Endodermal cell (in vitro differentiated cells): ENCODE results near the gene CUEDC2. TPM values are rescaled to one million over a fixed set of nuclear protein-coding genes. Genes with fewer than 3 reads are reported as not detected.

Experiments
- DNase-seq: peaks from one replicate; pipeline ENCODE4 v3.0.0-alpha.2; 2017
- H3K27ac ChIP-seq: 2 replicates; pipeline ENCODE4 v1.5.1; 2013; ENCODE audit warnings: mild to moderate bottlenecking, low read depth, low read length, moderate library complexity
- H3K27me3 ChIP-seq: 2 replicates; pipeline ENCODE4 v1.6.1; 2013; ENCODE audit warnings: mild to moderate bottlenecking, low read length, moderate library complexity; ENCODE audit not compliant: insufficient read depth, control insufficient read depth, poor library complexity, severe bottlenecking
- H3K36me3 ChIP-seq: 2 replicates; pipeline ENCODE4 v1.7.0; 2013; ENCODE audit warnings: mild to moderate bottlenecking, low read length, moderate library complexity; ENCODE audit not compliant: control insufficient read depth, insufficient read depth
- H3K4me1 ChIP-seq: one replicate; pipeline ENCODE4 v1.7.0; 2013; ENCODE audit warnings: low read length; ENCODE audit not compliant: control insufficient read depth, insufficient read depth
- H3K4me3 ChIP-seq: 2 replicates; pipeline ENCODE4 v1.5.1; 2013; ENCODE audit warnings: mild to moderate bottlenecking, low read length, moderate library complexity
- H3K9ac ChIP-seq: 2 replicates; pipeline ENCODE4 v1.6.1; 2013; ENCODE audit warnings: mild to moderate bottlenecking, low read length, moderate library complexity; ENCODE audit not compliant: poor library complexity, severe bottlenecking; ENCODE audit errors: extremely low read depth
- H3K9me3 ChIP-seq: 2 replicates; pipeline ENCODE4 v1.6.1; 2013; ENCODE audit warnings: mild to moderate bottlenecking, low read length, moderate library complexity; ENCODE audit not compliant: control insufficient read depth
- H3K27ac Mint-ChIP-seq: 2 replicates; pipeline ENCODE4 v1.8.0; 2020; ENCODE audit warnings: mixed read lengths
- H3K27me3 Mint-ChIP-seq: 2 replicates; pipeline ENCODE4 v1.8.0; 2021; ENCODE audit warnings: mild to moderate bottlenecking, mixed read lengths; ENCODE audit not compliant: insufficient read depth
- H3K36me3 Mint-ChIP-seq: 2 replicates; pipeline ENCODE4 v1.8.0; 2020; ENCODE audit warnings: low read depth, mixed read lengths
- H3K4me1 Mint-ChIP-seq: 2 replicates; pipeline ENCODE4 v1.8.0; 2020; ENCODE audit warnings: mixed read lengths
- H3K4me3 Mint-ChIP-seq: 2 replicates; pipeline ENCODE4 v1.8.0; 2020; ENCODE audit warnings: mild to moderate bottlenecking, moderate library complexity, mixed read lengths
- H3K9me3 Mint-ChIP-seq: 2 replicates; pipeline ENCODE4 v1.8.0; 2020; ENCODE audit warnings: mild to moderate bottlenecking, mixed read lengths
- whole genome bisulfite sequencing, 2 experiments: methylation state at CpG; one replicate each; pipeline versions ENCODE4 v1.1.5 to v1.1.7; 2013; ENCODE audit warnings: missing lambda C conversion rate in 2 of 2, mixed read lengths in 1 of 2; ENCODE audit not compliant: insufficient coverage in 1 of 2, insufficient read length in 1 of 2; 5-methylcytosine and 5-hydroxymethylcytosine counted together
- total RNA-seq, 2 donors: library from RNA; stranded (reverse); fragmentation: NEBNext Ultra II Directional in 1 of 2; extraction: Animal tissue kit (Norgen Biotek cat#: 25700) in 1 of 2; gene quantifications; 2 replicates in 1 of 2; 3 replicates in 1 of 2; pipeline ENCODE4 v1.2.1, GENCODE V29; 2021
- TF ChIP-seq, protein P1 (sequence below): fragments of 200-600 bp; sonication (generic); conservative IDR thresholded peaks from 2 replicates; pipeline ENCODE4 v1.5.0; 2021; ENCODE audit warnings: antibody characterized with exemption, mild to moderate bottlenecking

CUEDC2 gene
- total RNA-seq, 2 donors from 2014 or later, result 51.7 to 82.9 TPM

DNA sequence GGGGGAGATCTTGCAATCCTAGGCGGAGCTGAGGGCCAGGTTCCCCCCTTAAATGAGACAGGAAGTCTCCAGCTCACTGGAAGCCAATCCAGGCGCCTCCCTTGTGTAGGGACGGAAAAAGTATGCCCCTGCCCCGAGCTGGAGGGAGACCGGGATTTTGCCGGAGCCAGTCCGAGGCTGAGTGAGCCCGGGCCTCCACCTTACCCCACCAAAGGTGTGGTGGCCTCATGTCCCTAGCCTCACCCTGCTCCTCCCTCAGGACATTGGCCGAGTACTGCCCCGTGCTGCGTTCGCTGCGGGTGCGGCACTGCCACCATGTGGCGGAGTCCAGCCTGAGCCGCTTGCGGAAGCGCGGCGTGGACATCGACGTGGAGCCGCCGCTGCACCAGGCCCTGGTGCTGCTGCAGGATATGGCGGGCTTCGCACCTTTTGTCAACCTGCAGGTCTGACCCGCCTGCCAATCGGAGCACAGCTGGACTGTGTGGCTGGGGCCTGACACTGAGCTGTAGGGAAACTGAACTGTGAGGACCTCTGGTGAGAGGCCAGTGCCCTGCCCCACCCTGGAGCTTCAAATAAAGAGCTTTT, 9.7 kb downstream of the CUEDC2 start:
- peaks cover 16% of the 10 kb centered on the region for H3K36me3 ChIP-seq
- TF ChIP-seq, protein P1, sequence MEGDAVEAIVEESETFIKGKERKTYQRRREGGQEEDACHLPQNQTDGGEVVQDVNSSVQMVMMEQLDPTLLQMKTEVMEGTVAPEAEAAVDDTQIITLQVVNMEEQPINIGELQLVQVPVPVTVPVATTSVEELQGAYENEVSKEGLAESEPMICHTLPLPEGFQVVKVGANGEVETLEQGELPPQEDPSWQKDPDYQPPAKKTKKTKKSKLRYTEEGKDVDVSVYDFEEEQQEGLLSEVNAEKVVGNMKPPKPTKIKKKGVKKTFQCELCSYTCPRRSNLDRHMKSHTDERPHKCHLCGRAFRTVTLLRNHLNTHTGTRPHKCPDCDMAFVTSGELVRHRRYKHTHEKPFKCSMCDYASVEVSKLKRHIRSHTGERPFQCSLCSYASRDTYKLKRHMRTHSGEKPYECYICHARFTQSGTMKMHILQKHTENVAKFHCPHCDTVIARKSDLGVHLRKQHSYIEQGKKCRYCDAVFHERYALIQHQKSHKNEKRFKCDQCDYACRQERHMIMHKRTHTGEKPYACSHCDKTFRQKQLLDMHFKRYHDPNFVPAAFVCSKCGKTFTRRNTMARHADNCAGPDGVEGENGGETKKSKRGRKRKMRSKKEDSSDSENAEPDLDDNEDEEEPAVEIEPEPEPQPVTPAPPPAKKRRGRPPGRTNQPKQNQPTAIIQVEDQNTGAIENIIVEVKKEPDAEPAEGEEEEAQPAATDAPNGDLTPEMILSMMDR, result peak; percentile 88
- Mint-ChIP-seq H3K4me1 (peaks cover 15% of the 10 kb centered on the region), H3K27ac (no peak overlapping the region), H3K36me3 (peaks cover 15% of the 10 kb centered on the region), H3K27me3 (peaks cover 15% of the 10 kb centered on the region), H3K4me3 (peak overlapping the region; percentile 88), H3K9me3 (no peaks in the 10 kb centered on the region)
- no peak overlapping the region for H3K9ac ChIP-seq
- peak overlapping the region; percentile 94 for H3K4me3 ChIP-seq
- no peak overlapping the region for H3K27ac ChIP-seq
- WGBS, 2 experiments, result 22 to 29% methylated on average over 17 to 28 of the region's 28 CpGs
- peaks cover 9% of the 10 kb centered on the region for H3K27me3 ChIP-seq
- DNase-seq, result peak; percentile 93
- no peaks in the 10 kb centered on the region for H3K9me3 ChIP-seq
- H3K4me1 ChIP-seq, result peaks cover 10% of the 10 kb centered on the region

DNA sequence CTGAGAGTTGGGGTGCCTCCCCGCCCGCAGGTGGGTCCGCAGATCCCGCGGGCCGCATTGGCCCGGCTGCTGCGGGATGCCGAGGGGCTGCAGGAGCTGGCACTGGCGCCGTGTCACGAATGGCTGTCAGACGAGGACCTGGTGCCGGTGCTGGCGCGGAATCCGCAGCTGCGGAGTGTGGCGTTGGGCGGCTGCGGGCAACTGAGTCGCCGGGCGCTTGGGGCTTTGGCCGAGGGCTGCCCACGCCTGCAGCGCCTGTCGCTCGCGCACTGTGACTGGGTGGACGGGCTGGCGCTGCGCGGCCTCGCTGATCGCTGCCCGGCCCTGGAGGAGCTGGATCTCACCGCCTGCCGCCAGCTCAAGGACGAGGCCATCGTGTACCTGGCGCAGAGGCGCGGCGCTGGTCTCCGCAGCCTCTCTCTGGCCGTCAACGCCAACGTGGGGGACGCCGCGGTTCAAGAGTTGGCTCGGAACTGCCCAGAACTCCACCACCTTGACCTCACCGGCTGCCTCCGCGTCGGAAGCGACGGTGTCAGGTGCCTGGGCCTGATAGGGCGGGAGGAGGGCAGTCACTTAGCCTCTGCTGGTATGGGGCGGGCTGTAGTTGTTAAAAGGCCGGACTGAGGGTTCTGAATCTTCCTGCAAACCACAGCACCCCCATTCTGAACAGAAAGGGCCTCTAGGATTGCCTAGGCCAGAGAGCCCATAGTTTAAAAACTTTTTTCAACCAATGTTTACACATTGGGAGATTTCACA, 10.4 kb downstream of the CUEDC2 start:
- 1 to 4% methylated on average over 26 to 62 of the region's 62 CpGs for WGBS, 2 experiments
- DNase-seq, result peak; percentile 82
- no peaks in the 10 kb centered on the region for H3K9me3 Mint-ChIP-seq
- peak overlapping the region; percentile 88 for H3K4me3 Mint-ChIP-seq
- Histone ChIP-seq H3K4me1 (peaks cover 10% of the 10 kb centered on the region), H3K9ac (no peak overlapping the region), H3K4me3 (peak overlapping the region; percentile 94), H3K27me3 (peaks cover 14% of the 10 kb centered on the region), H3K36me3 (peaks cover 16% of the 10 kb centered on the region), H3K27ac (no peak overlapping the region), H3K9me3 (no peaks in the 10 kb centered on the region)
- TF ChIP-seq, protein P1, result no peak
- peaks cover 15% of the 10 kb centered on the region for H3K36me3 Mint-ChIP-seq
- H3K4me1 Mint-ChIP-seq, result peaks cover 15% of the 10 kb centered on the region
- H3K27ac Mint-ChIP-seq, result no peak overlapping the region
- peaks cover 15% of the 10 kb centered on the region for H3K27me3 Mint-ChIP-seq

DNA sequence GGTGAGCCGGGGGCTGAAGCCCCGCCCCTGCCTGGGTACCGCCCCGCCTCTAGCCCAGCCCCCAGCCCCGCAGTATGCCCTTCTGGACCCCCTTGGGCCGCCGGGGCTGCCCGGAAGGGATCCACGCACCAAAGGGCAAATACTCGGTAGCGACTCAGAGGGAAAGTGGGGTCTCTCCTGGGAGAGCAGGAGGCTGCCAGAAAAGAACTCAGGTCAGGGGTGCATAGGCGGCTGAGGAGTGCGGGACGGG, 10.9 kb downstream of the CUEDC2 start:
- Histone ChIP-seq H3K36me3 (peaks cover 16% of the 10 kb centered on the region), H3K27ac (no peak overlapping the region), H3K4me3 (peak overlapping the region; percentile 94), H3K9me3 (no peaks in the 10 kb centered on the region), H3K9ac (no peak overlapping the region), H3K27me3 (peaks cover 14% of the 10 kb centered on the region), H3K4me1 (peaks cover 10% of the 10 kb centered on the region)
- no peak for DNase-seq
- TF ChIP-seq, protein P1, result no peak
- Mint-ChIP-seq H3K4me1 (peaks cover 15% of the 10 kb centered on the region), H3K27me3 (peaks cover 15% of the 10 kb centered on the region), H3K36me3 (peaks cover 15% of the 10 kb centered on the region), H3K4me3 (peak overlapping the region; percentile 88), H3K27ac (no peak overlapping the region), H3K9me3 (no peaks in the 10 kb centered on the region)
- WGBS, 2 experiments, result 0 to 1% methylated on average over 4 to 14 of the region's 14 CpGs
